SK-N-MC (cell line): ENCODE measurements around the gene SUN2.
A peak's percentile ranks its signal among the peaks of the same experiment; 100 is the strongest.

Experiments
- DNase-seq: peaks from one replicate; pipeline ENCODE4 v3.0.0-alpha.2; 2011; ENCODE audit warnings: low read depth, low spot score
- H3K27ac ChIP-seq: fragments of 200-600 bp; sonication (generic); 2 replicates; pipeline ENCODE4 v1.5.1; 2016; ENCODE audit warnings: mixed run types
- H3K36me3 ChIP-seq: fragments of 200-600 bp; sonication (generic); 2 replicates; pipeline ENCODE4 v1.6.1; 2017; ENCODE audit warnings: antibody characterized with exemption, low read length, mixed read lengths; ENCODE audit not compliant: insufficient read depth
- H3K4me3 ChIP-seq: fragments of 200-600 bp; sonication (generic); 2 replicates; pipeline ENCODE4 v1.5.1; 2016
- H3K9ac ChIP-seq: fragments of 200-600 bp; sonication (generic); 2 replicates; pipeline ENCODE4 v1.8.0; 2017; ENCODE audit warnings: mixed run types, mixed read lengths; ENCODE audit not compliant: insufficient read length
- H3K9me3 ChIP-seq: fragments of 200-600 bp; sonication (generic); 2 replicates; pipeline ENCODE4 v1.6.1; 2017; ENCODE audit warnings: low read depth, mild to moderate bottlenecking, antibody characterized with exemption, low read length, moderate library complexity, mixed read lengths
- EZH2 ChIP-seq: fragments of 200-600 bp; sonication (generic); IDR thresholded peaks from one replicate; pipeline ENCODE4 v1.6.1; 2017; ENCODE audit warnings: antibody characterized with exemption
- FOXP2 ChIP-seq: optimal IDR thresholded peaks from 2 replicates; pipeline ENCODE3; 2011; ENCODE audit warnings: mild to moderate bottlenecking, moderate library complexity; ENCODE audit not compliant: insufficient read depth; ENCODE audit errors: extremely low read length, control extremely low read depth
- POLR2AphosphoS5 ChIP-seq: IDR thresholded peaks from 2 replicates; pipeline ENCODE4 v1.6.1; 2012; ENCODE audit warnings: mild to moderate bottlenecking, low read depth, low read length, borderline replicate concordance

SUN2 gene

DNA sequence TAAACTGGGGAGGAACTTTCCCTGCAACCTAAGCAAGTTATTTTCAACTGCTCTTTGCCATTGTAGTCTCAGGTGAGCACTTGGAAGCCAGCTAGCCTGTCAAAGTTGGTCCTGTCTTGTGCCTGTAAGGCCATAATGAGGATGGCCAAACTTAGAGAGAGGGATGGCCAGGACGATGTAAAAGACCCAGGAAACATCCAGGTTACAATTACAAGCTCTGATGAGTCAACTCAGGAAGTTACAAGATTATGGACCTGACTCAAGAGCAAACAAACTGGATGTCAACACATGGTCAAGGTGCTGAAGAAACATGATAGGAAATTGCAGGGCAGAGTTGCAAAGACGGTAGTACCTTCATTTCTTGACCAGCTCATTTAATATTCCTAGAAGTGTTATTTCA, 48.5 kb downstream of the SUN2 start:
- H3K27ac ChIP-seq: no peak overlapping the region
- peak overlapping the region; percentile 95 for H3K4me3 ChIP-seq
- H3K9ac ChIP-seq: peak overlapping the region; percentile 96
- H3K9me3 ChIP-seq: no peaks in the 10 kb centered on the region
- peaks cover 22% of the 10 kb centered on the region for H3K36me3 ChIP-seq
- no peak for DNase-seq
- TF ChIP-seq EZH2 (no peak), POLR2AphosphoS5 (no peak)

DNA sequence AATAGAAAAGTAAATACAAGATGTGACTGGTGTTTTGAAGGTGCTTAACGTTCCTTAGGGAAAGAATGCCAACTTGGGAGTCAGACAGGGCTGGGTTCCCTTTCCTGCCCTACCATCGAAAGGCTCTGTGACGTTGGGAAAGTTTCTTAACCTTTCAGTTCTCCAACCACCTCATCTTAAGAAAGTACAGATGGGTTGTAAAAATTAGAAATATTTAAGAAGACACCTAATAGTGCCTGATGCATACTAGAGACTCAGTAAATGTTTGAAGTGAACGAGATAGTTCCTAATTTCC, 49.0 kb downstream of the SUN2 start:
- no peak overlapping the region for H3K27ac ChIP-seq

DNA sequence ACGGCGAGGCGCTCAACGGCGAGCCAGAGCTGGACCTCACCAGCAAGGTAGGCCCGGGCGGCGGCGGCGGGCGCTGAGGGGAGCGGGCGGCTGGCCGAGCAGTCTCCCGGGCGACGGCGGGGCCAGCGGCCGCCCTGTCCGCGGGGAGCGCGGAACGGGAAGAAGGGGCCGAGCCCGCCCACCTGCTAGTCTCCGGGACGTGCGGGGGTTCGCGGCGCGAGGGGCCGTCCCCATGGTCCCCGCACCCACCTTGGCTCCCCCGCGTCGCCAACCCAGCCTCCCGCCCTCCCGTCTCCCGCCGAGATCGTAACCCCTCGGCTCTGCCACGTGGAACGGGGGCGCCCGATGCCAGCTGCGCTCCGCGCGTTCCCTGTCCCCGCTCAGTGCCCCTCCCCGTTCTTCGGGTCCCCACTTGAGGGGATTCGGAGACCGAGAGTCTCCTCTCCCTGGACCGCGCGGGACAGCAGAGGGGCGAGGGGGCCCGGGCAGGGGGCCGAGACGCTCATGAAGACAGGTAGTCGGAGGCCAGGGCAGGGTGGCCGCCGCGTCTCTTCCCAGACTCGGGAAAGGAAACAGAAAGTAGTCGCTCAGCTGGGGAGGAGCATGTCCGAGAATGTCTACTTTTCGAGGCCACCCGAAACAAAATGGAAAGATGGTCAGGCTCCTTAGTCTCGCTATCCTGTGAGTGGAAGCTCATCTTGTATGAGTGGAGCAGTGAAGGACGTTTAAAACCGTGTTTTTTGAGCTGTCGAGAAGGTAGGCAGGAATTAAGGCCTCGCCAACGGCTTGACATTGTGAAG, 49.5 kb downstream of the SUN2 start:
- DNase-seq: no peak
- no peak for TF ChIP-seq FOXP2
- TF ChIP-seq EZH2: no peak
- TF ChIP-seq POLR2AphosphoS5: no peak

More for the DNA sequence above, 49.0 kb downstream of the SUN2 start:
- H3K9ac ChIP-seq: peak overlapping the region; percentile 96
- peak overlapping the region; percentile 95 for H3K4me3 ChIP-seq
- DNase-seq: no peak
- TF ChIP-seq EZH2 (no peak), POLR2AphosphoS5 (no peak), FOXP2 (no peak)
- peaks cover 22% of the 10 kb centered on the region for H3K36me3 ChIP-seq
- H3K9me3 ChIP-seq: no peaks in the 10 kb centered on the region

DNA sequence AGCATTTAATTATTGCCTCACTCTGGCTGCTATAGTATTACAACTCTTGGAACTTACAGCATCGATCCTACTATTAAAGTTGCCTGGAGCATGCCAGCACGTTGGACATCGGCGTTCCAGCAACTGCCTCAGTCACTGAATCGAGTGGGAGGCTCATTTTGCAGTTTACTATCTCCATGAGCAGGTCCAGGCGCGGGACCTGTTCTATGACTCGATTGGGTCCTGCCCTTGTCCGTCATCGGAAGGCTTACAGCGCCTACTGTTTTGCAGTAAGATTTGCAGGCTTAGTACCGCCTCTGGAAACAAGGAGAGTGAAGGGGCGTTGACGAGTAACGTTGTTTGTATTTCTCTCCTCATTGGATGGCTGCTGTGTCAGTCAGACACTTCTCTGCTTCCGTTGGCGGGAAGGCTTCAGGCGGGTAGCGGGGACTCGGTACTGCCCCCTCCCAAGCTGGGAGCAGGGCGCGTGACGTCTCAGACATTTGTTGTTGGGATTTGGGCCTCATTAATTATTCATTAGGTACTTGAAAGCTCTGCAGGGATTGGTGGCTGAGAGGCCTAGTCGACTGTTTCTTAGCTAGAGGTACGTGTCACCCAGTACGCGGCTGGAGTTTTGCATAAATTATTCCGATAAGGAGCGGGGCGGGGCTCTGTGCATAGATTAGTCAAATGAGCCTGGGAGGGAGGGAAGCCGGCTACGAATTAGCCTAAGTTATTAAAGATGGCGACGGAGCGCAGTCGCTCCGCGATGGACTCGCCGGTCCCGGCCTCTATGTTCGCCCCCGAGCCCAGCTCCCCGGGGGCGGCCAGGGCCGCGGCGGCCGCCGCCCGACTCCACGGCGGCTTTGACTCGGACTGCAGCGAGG, 50.3 kb downstream of the SUN2 start, which contains the start of gene GTPBP1:
TSS of gene GTPBP1 (plus strand) at position 710 of the 866 bp plus-strand sequence. CDS start at position 722, 12 bp downstream.
- peak within 1 kb of the TSS; percentile 83 for H3K27ac ChIP-seq
- peak; percentile 100 for DNase-seq
- H3K9ac ChIP-seq: peak within 1 kb of the TSS; percentile 96
- H3K4me3 ChIP-seq: peak within 1 kb of the TSS; percentile 95
- no peaks in the 10 kb centered on the region for H3K9me3 ChIP-seq
- peak; percentile 71 for TF ChIP-seq POLR2AphosphoS5
- no peak for TF ChIP-seq EZH2
- peak; percentile 96 for TF ChIP-seq FOXP2
- peaks cover 14% of the 10 kb centered on the region; the same call in 1 of the 2 replicates for H3K36me3 ChIP-seq

More for the DNA sequence above, 49.5 kb downstream of the SUN2 start:
- peak overlapping the region; percentile 95 for H3K4me3 ChIP-seq
- H3K9me3 ChIP-seq: no peaks in the 10 kb centered on the region
- H3K27ac ChIP-seq: peak overlapping the region; percentile 80
- H3K36me3 ChIP-seq: peaks cover 22% of the 10 kb centered on the region
- peak overlapping the region; percentile 96 for H3K9ac ChIP-seq

DNA sequence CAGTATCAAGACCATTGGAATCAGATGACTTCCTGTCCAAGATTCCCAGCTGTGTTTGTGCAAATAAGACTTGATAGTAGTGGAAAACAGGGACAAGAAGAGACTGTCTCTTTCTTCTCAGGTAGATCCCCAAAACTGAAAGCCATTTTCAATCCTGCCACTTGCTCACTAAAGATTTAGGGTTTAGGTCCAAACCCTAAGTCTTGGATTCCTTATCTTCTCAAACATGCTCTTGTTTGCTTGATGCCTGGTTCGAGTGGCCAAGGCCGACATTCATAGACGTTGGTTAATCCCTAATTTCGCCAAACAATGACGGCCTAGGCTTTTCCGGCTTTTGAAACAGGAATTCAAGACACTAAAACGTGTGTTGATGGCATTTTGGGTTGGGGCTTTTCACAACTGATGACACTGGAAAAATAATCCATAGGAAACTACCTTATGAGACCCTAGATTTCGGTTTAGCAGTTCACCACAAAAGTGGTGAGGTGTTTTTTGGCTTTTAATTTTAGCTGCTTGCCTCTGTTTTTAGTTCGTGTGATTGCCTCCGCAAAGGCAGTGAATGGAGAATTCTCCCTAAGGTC, 51.1 kb downstream of the SUN2 start:
- Histone ChIP-seq H3K4me3 (peak overlapping the region; percentile 80), H3K27ac (peak overlapping the region; percentile 83), H3K36me3 (peaks cover 6% of the 10 kb centered on the region; the same call in 1 of the 2 replicates), H3K9me3 (no peaks in the 10 kb centered on the region), H3K9ac (peak overlapping the region; percentile 69)
- no peak for DNase-seq
- no peak for TF ChIP-seq POLR2AphosphoS5
- no peak for TF ChIP-seq FOXP2
- TF ChIP-seq EZH2: no peak

DNA sequence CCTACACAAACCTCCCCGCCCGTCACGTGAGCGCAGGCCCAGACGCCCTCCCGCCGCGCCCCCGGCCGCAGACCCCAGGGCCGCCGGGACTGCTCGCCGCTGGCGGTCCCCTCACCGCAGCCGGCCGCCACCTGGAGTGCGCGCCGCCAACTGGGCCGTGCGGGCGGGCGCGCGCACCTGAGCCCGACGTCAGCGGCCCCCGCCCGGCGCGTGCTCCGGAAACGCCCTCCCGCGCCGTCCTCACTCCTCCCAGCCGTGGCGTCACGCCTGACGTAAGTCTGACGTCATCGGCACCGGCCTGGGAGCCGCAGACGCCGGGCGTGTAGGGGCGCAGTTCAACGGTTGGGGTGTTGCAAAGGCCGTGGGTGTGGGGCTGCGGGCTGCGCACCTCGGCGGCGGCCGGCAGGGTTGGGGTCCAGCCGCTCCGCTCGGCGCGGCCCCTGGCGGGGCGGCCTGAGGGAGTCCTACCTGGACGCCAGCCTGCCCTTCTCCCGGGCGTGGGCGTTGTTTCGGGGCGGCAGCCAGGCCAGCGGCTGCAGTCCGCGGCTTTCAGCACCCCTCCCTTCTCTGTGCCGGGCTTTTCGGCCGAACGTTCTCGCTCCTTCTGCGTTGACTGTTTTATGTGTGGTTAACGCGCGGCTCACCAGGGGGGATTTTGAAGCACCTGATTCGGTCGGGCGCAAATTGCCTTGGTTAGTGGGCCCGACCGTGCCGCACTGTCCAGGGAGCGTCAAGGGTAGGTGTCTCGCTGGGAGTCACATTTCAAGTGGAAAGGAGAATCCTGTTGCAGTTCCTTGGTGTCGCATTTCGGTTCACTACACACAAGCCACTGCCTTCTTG, 54.8 kb downstream of the SUN2 start, which contains the start of gene JOSD1:
TSS of gene JOSD1 (minus strand) at position 155 of the 840 bp plus-strand sequence. CDS start 956 bp downstream, outside the sequence.
- Histone ChIP-seq H3K27ac (peak within 1 kb of the TSS; percentile 89), H3K4me3 (peak within 1 kb of the TSS; percentile 98), H3K9me3 (no peaks in the 10 kb centered on the region), H3K9ac (peak within 1 kb of the TSS; percentile 97), H3K36me3 (peaks cover 16% of the 10 kb centered on the region)
- DNase-seq: no peak
- TF ChIP-seq POLR2AphosphoS5 (peak; percentile 85), EZH2 (no peak)

DNA sequence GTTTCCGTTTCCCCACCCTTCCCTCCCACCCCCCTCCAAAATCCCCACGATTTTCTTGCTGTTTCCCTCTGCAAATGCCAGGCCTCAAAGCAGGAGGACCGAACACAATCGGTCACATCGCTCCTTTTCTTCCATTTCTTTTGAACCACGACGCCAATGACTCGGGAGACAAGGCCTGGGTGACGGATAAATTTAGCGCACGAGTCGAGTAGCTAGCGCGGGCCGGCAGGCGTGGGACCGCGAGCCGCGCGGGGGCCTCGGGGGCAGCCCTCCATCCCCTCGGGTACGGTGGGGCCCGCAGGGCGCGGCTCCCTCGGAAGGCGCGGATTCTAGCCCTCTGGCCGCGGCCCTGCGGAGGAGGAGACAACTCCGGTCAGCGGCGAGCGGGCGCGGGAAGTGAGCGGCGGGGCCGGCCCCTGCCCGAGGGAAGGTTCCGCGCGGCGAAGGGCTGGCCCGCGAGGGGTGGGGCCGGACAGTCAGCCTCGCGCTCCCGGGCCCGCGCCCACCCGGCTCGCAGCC, 55.5 kb downstream of the SUN2 start:
- Histone ChIP-seq H3K27ac (peak overlapping the region; percentile 76), H3K36me3 (peaks cover 16% of the 10 kb centered on the region), H3K9me3 (no peaks in the 10 kb centered on the region), H3K9ac (peak overlapping the region; percentile 97), H3K4me3 (peak overlapping the region; percentile 98)
- no peak for TF ChIP-seq EZH2
- TF ChIP-seq POLR2AphosphoS5: no peak
- TF ChIP-seq FOXP2: no peak
- DNase-seq: no peak
